Stimulated activated CD8-positive, alpha-beta memory T cell treated with anti-CD3 and anti-CD28 coated beads, Interleukin-15, amount 100 ng/mL, for 1 hour (primary cell): Measurements from ENCODE around the gene FAM25C.
"Not testable (repeated sequence)": the region's sequence is repeated elsewhere in the genome, so short reads cannot be mapped to it uniquely, and the experiment has no call there.

Experiments
- DNase-seq: peaks from one replicate; pipeline ENCODE4 v3.0.0-alpha.2; 2020; ENCODE audit warnings: low read depth

FAM25C gene

GRCh38 chr10:47999691-48000090 is at the start of gene FAM25C:
FAM25C (minus strand) TSS chr10:47999791; CDS start chr10:47999765, 26 bp downstream.
- not testable (repeated sequence) for DNase-seq

- DNase-seq, result not testable (repeated sequence)
Measured at GRCh38 chr10:48044557-48044956, 45.0 kb upstream of the FAM25C start.

- not testable (repeated sequence) for DNase-seq
Measured at GRCh38 chr10:48031390-48031789, 31.8 kb upstream of the FAM25C start.

GRCh38 chr10:48002306-48002705 is 2.7 kb upstream of the FAM25C start:
- DNase-seq, result not testable (repeated sequence)

GRCh38 chr10:47994045-47994444 is 5.5 kb downstream of the FAM25C start:
- DNase-seq, result not testable (repeated sequence)

- not testable (repeated sequence) for DNase-seq
Measured at GRCh38 chr10:47992560-47992959, 7.0 kb downstream of the FAM25C start.

- DNase-seq, result not testable (repeated sequence)
Measured at GRCh38 chr10:47991706-47992105, 7.9 kb downstream of the FAM25C start.

GRCh38 chr10:47990097-47990496 is 9.5 kb downstream of the FAM25C start:
- DNase-seq, result not testable (repeated sequence)

GRCh38 chr10:47989542-47989950 is 10.0 kb downstream of the FAM25C start:
- DNase-seq, result not testable (repeated sequence)

- DNase-seq, result not testable (repeated sequence)
Measured at GRCh38 chr10:47988718-47989541, 10.7 kb downstream of the FAM25C start.

GRCh38 chr10:47987952-47988351 is 11.6 kb downstream of the FAM25C start:
- DNase-seq, result not testable (repeated sequence)

- DNase-seq, result not testable (repeated sequence)
Measured at GRCh38 chr10:47986413-47987230, 13.0 kb downstream of the FAM25C start.

- not testable (repeated sequence) for DNase-seq
Measured at GRCh38 chr10:47975409-47975808, 24.2 kb downstream of the FAM25C start.

- not testable (repeated sequence) for DNase-seq
Measured at GRCh38 chr10:47973131-47973530, 26.5 kb downstream of the FAM25C start.

GRCh38 chr10:47972077-47972476 is 27.5 kb downstream of the FAM25C start:
- not testable (repeated sequence) for DNase-seq

GRCh38 chr10:47971598-47971997 is 28.0 kb downstream of the FAM25C start:
- not testable (repeated sequence) for DNase-seq

GRCh38 chr10:47970047-47970446 is 29.5 kb downstream of the FAM25C start:
- DNase-seq, result not testable (repeated sequence)

GRCh38 chr10:47968988-47969387 is 30.6 kb downstream of the FAM25C start:
- DNase-seq, result not testable (repeated sequence)

GRCh38 chr10:47964280-47965063 is 35.1 kb downstream of the FAM25C start:
- not testable (repeated sequence) for DNase-seq

- DNase-seq, result not testable (repeated sequence)
Measured at GRCh38 chr10:47962785-47963184, 36.8 kb downstream of the FAM25C start.

GRCh38 chr10:47960699-47961098 is 38.9 kb downstream of the FAM25C start:
- DNase-seq, result not testable (repeated sequence)

- not testable (repeated sequence) for DNase-seq
Measured at GRCh38 chr10:47959677-47960076, 39.9 kb downstream of the FAM25C start.
